HG03521 (cell line): ENCODE measurements around the gene HSPG2.
A peak's percentile ranks its signal among the peaks of the same experiment; 100 is the strongest.
"Not testable (repeated sequence)": the region's sequence is repeated elsewhere in the genome, so short reads cannot be mapped to it uniquely, and the experiment has no call there.

Experiments
- ATAC-seq: cut with Tn5 transposase; IDR thresholded peaks from one replicate; pipeline ENCODE4 v1.9.1; 2021; ENCODE audit warnings: mild to moderate bottlenecking, moderate library complexity; ENCODE audit not compliant: unreplicated experiment

HSPG2 gene

DNA sequence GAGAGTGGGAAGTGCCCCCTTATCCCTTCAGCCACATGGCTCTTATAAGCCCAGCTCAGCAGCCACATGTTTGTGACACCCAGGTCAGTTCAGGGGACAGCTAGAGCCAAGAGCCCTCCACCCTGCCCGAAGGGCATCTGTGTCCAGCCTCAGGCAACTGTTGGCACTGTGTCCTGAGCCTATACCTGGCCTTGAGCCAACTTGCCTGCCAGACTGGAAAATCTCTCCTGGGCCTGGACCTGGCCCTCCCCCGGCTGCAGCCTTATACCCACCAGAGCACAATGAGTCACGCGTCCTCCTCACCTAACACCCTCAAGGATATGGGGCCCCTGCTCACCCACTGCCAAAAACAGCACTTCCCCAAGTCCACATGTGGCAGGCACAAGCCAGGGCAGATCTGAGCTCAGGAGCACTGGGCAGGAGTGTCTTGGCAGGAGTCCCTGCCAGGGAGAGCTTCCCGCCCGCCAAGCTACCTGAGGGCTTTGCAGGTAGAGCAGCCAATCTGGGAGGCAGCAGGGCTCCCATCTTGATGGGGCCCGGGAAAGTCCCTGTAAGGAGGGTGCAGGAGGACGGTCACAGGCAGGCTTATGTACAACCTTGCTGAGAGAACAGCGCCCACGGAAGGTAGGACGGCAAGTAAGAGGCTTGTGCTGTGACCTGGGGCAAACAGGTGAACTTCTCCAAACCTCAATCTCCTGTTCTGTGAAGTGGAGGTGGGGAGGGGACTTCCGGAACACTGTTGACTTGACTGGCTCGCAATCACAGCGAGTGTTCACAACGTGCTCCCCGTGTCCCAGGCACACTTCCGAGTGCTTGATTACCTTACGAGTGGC, 19.8 kb upstream of the HSPG2 start:
- no peak for ATAC-seq

DNA sequence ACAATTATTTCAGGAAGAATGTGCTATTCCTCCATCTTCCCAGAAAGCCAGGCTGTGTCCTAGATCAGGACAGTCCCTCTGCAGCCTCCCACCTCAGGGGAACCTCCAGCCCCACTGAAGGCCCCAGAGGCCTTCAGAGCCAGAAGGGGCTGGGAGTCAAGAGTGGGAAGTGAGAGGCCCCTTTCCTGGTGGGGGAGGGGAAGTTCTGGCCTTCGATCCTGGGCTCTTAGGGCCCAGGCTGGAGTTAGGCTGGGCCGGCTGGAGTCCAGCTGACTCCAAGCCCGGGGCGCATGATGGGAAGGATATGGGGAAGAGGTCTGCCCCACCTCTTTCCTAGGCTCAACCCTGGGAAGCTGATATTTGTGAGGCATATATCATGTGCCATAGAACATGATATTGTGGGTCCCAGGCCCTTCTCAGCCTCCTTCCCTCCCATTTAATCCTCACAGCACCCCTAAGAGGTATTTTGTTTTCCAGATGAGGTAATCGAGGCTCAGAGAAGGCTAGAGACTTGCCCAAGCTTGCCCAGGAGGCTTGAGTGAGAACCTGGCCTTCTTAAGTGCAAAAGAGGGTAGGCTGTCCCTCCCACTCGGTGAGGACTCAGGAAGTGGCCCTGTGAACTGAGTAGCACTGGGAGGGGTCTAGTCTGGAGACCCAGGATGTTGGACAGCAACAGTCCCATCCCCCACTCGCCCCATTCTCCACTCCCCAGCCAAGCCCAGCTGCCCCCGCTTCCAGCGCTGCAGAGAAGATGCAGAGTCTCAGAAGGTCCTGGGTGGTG, 18.6 kb upstream of the HSPG2 start:
- no peak for ATAC-seq

DNA sequence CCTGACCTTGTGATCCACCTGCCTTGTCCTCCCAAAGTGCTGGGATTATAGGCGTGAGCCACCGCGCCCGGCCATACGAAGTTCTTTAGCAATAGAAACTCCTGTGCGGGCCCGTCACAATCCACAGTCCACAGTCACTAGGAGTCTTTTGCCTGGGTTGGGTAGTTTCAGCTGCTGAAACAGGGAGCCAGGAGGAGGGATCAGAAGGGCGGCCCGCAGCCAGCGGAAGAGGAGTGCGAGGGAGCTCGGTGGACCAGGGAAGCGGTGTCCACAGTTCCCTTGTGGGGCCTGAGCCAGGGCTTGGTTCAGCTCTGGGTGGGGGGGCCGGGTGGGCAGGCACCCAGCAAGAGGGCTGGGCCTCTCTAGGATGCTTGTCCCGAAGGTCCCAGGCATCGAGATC, 17.9 kb upstream of the HSPG2 start:
- ATAC-seq: no peak

DNA sequence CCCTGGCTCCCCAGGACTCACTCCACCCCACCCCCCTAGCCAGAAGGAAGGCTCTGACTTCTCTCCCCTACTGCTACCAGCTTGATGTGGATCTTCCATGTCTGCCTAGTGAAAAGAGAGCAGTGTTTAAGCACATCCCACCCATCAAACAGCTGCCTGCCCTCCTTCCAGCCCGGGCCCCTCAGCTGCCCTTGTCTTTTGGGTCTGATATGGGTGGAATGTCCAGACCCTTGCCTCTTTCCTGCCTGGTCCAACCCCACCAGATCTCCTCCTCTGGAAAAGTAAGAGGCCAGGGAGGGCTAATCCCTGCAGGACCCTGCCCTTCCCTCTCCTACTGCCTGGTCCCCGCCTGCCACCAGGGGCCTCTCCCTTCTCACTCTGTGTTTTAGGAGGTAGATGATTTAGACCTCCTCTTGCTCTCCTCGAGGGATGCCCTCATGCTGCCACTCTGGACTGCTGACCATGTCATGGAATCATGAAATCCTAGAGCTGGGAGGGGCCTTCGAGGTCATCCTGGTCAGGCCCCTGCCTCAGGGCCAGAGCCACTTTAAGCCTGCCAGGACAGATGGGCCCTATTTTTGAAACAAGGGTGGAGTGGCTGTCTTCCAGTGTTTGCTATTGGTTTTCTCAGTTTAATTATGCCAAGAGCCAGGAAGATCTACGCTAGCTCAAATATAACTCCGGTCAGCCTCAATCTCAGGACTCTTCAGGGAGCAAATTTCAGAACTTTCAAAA, 15.8 kb upstream of the HSPG2 start:
- no peak for ATAC-seq

DNA sequence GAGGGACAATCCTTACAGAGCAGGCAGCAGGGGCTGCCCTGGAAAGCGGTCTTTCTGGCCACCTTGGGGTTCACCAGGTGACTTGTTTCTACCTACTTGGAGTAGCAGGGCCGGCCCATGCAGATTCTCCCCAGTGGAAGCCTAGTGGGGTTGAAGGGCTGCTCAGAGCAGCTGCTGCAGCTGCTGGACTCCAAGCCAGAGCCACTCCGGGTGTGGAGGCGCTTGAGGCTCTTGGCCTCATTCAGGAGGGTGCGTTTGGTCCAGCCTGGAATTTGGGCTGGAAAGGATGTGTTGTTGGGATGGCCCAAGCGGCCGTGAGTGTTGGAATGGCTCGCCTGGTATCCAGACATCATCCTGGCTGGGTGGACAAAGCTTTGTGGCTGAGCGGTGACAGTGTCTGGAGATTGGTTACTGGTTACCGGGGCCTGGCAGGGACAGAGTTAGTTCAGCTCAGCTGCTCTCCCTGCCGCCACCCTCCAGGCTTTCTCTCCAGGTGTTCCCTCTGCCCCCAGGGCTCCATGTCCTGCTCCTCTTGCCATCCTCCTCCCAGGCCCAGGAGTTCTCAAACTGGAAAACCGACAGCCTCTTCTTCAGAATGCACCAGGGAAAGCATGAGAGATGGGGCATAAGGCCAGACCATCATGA, 14.2 kb upstream of the HSPG2 start:
- ATAC-seq: no peak

DNA sequence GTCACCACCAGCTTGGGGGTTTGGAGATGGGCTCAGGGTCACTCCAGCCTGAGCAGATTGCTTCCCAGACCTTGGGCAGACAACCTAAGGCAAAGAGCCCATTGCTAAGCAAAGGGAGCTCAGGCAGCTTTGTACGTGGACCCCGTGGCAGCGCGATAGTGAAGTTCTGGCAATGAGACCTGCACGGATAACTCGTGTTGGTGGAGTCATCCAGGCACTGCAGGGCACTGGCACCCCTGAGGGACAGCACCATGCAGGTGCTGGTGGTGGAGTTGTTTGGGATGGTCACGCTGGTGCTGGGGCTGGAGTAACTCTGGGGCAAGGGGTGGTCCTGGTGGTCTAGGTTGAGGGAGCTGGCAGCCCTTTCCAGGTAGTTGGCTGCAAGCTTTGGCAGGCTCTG, 13.6 kb upstream of the HSPG2 start:
- ATAC-seq: no peak

DNA sequence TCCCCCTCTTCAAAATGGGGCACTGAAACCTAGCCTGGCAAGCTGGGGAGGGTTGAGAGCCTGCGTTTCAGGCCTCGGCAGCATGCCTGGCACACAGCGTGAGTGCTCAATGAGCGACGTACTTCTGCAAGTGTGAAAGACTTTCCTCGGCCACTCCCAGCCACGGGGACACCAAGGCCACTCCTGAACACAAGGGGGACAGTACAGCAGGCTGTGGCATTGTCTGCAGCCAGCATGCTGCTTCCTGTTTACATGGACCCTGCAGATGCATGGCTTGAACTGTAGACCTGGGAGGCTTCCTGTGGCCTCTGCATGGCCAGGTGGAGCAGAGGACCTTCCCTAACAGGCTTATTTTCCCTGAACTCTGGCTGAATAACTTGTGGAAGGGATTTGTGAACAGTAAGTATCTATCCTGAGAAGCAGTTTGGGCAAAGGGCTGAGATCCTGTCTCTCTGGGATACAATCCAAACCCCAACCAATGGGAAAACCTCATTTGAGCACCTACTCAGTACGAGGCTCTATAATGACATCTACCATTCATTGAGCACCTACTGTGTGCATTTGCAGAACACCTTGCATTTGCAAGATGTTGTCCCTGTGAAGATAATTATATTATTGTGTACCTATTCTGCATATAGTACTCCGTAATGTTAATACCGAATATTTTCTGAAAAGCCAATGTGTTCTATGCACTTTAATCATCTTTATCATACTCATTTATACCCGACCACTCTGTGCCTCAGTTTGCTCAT, 9.9 kb upstream of the HSPG2 start:
- no peak for ATAC-seq

DNA sequence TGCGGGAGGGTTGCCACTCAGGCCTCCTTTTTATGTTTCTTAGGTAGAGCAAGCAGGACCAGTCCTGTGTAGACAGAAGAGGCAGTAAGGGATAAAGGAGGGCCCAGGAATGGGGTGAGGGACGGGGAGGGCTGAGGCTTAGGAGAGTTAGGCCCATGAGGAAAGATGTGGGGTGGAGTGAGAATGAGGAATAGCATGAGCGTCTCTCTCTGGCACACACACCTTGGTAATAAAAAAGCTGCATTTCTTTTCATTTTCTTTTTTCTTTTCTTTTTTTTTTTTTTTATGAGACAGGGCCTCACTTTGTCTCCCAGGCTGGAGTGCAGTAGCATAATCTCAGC, 7.6 kb upstream of the HSPG2 start:
- no peak for ATAC-seq

DNA sequence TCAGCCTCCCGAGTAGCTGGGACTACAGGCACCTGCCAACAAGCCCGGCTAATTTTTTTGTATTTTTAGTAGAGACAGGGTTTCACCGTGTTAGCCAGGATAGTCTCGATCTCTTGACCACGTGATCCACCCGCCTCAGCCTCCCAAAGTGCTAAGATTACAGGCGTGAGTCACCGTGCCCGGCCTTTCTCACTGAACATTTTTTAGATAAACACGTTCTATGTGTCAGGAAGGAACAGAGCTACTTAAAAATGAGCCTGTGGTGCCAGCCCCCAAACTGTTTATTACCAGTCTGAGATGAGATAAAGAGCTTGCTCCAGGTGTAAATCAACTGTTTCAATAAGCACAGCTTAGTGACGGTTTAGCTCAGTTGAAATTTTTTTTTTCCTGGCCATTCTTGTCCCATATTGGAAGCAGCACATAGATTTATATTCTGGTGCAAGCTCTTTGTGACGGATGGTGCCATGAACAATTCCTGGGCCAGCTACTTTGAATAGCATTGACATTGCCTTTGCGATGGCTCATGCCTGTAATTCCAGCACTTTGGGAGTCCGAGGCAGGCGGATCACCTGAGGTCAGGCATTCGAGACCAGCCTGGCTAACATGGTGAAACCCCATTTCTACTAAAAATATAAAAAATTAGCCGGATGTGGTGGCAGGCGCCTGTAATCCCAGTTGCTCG, 6.0 kb upstream of the HSPG2 start:
- not testable (repeated sequence) for ATAC-seq

DNA sequence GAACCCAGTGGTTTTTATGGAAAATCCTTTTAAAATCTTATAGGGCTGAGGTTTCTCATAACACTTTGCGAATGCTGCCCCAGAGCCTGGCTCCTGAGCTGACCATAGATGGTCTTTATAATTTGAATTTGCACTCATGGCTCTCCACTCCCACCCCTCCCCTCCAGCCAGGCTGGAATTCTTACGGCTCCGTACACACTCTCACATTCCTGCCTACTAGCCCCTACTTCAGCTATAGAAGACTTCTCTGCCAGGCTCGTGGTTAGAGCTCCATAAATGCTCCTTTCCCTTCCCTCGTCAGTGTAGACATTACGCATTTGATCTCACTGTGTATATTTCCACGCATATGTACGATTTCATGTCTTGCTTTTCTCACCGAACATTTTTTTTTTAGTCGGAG, 5.4 kb upstream of the HSPG2 start:
- ATAC-seq: no peak

DNA sequence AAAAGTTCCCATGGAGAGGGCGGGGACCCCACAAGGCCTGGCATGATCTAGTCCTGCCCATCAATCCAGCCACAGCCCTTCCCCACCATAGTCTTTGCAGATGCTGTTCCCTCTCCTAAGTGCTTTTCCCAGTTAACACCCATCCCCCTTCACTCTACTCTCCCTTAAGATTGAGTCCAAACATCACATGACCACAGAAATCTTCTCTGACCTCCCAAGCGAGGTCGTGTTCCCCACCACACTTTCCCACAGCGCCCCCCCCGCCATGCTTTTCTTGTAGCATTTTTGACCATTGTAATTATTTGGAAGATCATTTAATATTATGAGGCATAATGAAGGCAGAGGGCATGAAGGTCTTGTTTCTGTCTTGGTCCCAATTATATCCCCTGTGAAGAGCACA, 4.3 kb upstream of the HSPG2 start:
- ATAC-seq: no peak

DNA sequence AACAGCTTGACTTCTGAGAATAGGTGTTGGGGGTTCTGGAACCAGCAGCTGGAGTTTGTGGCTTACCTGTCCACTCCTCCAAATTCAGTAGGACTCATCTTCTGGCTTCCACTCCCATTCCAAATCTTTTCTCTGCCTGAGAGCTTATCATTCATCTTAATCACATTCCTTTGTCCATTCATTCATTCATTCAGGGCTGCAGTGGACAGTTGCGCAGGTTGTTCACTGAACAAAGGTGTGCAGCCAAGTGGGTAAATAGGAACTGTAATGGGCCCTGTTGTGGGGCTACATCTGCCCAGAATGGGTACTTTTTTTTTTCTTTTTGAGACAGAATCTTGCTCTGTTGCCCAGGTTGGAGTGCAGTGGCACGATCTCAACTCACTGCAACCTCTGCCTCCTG, 3.4 kb upstream of the HSPG2 start:
- no peak for ATAC-seq

DNA sequence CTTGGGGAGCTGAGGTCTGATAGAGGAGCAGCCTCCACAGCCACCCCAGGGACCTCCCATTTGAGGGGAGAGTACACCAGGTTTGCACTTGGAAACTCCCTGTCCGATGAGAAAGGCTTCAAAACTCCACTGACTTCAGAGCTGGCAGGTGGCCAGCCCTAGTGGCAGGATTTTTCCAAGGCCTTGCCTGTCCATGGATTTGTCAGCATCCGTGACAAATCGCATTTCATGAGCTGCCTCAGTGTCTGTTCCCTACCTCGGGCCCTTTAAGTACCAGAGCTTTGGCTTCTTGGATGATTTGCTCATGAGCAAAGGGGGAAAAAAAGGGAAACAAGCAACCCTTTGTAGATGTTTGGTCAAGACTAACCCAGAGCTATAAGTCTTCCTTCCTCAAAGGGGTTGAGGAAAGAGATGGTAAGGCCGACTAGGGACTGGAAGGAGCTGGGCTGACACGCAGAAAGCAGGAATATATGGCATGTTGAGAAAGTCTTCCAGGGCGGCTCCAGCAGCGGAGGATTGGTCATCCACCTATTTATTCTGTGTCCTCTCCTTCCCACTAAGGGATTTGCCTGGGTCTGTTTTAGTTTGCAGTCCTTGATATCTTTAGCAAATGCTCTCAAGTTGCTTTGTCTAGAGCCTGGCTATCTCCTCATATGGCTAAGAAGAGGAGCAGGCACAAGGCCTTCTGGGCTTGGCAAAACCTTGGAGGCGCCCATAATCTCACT, 2.7 kb upstream of the HSPG2 start:
- ATAC-seq: no peak

DNA sequence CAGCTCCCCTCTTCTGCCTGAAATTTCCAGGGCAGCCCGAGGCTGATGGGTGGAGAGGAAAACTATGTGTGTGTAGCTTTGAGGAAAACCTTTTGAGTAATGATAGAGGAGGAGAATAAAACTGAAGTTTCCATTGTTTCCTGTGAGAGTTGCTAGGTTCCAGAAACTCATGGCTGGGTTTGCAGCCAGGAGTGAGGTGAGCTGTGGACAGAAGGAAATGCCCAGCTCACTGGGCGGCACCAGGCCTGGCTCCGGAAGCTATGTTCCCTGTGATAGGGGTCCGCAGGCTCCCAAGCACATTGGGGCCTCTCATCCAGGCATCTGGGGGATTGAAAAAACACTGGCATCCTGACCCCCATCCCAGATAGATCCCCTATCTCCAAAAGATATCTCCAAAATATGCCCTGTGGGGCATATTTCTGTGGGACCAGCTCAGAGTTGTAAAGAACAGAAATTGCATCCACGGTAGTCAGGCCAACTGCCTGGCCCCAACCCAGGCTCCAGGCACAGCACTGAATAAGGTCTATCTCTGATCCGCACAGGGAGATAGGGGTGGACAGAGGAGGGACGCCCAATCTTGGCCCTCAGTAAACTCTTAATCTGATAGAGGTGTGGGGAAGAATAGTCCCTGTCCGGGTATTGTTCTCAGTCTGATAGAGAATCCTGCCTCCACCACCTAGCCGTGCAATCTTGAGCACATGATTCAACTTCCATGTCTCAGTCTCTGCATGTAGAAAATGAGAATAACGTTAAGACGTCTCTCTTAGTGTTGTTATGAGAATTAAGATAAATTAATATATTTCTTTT, 1.8 kb upstream of the HSPG2 start:
- ATAC-seq: no peak

DNA sequence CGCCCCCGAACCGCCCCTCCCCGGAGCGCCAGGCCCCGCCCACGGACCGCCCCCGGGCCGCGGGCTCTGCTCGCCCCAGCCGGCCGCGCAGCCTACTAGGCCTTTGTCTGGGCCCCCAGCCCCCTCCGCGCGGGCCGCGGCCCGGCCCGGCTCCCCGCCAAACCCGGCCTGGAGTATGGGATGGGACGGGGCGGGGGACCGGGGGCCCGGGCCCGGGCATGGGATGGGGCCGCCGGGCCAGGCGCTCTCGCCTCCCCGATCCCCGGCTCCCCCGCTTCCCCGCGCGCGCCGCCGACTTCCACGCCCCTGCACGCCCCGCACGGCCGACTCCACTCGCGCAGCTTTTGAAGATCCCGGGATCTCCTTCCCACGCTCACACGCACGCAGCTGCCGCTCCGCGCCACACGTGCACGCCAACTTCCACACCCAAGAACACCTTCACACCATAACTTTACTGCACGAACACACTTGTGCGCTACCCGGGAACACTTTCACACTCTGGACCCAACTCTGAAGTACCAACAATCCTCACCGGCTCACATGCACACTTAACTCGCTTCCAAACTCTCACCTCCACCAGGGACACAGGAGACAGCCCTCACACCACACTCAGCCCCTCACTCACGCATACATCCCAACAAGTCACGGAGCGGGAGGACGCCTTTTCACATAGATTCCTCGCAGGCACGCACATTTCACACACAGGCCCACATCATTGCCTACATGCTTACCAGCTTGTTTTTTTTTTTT, 437 bp upstream of the HSPG2 start:
- peak; percentile 66 for ATAC-seq

DNA sequence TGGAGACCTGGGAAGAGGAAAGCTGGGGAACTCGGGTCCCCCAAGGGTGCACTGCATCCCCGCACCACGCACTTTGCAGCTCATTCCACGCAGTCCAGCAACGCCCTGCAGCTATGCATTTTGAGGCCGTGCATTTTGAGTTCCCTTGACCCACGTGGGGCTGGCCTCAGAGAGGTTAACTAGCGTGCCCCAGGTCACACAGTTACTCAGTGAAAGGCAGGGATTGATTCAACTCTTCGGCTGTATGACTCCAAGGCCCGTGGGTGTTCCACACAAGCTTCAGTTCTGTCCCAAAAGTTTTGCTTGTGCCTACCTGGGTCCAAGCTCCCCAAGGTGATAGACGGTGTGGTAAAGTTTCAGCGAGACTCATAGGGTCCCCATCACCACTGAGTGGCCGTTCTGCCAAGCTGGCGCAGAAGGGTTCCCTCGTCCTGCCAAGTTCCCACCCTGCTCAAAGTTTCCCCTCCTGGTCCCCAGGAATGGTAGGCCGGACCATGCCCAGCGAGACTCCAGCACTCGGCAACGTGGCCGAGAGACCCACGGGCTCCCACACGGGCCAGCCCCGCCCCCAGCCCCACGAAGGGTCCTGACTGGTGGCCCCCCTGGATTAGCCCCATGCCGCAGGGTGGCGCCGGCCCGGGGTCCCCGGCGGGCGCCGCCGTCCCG, 611 bp downstream of the HSPG2 start:
- no peak for ATAC-seq

DNA sequence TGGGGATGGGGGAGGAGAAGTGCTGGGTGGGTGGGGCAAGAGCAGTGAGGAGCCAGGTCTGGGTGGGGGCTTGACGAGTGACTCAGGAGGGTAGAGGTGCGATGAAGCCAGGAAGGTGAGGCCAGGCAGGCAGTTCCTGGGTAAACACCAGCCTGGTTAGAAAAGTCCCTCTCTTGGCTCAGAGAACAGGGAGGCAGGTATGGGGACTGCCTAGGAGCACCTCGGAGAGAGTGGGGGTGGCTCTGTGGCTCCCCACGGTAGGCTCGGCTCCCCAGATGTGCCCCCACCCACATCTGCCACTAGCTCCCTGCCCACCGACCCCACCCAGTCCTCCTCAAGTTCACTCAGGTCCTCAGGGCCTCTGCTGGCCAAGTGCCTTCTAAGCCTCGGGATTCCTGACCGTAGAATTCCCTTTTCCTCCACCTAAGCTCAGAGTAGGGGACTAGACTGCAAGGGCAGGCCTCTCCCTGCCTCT, 1.2 kb downstream of the HSPG2 start:
- no peak for ATAC-seq
